GM18951 (cell line): Measurements from ENCODE around the gene LENG9.

Experiments used
- POLR2A ChIP-seq: IDR thresholded peaks from 4 replicates; pipeline ENCODE4 v1.6.1; 2011; ENCODE audit warnings: mild to moderate bottlenecking; ENCODE audit not compliant: insufficient read length, insufficient read depth; ENCODE audit errors: extremely low read depth
- in situ Hi-C: fragments of 300-500 bp; cut with MboI; formaldehyde crosslinking; loops from one replicate; pipeline ENCODE4 v1.12.0; 2022; ENCODE audit warnings: low sequenced_read_pairs, mixed read lengths, inconsistent platforms; ENCODE audit not compliant: unreplicated experiment

LENG9 gene

DNA sequence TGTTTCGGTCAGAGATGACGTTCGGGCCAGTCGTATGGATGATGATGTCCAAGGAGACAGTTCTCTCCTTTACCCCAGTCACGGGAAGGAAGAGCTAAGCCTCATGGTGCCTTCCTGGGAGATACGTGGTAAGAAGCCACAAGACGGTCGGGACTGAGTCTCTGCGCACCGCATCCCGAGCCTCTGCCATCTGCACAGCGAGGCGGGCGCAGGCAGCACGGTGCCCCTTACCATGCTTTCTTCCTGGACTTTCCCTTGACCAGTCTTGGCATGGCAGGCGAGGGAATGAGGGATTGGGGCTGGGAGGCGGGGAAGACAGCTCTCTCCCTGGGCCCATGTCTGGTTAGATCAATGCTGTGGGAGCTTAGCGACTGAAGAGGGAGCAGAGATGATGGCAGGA, 29.0 kb upstream of the LENG9 start:
- no peak for TF ChIP-seq POLR2A
- in situ Hi-C loops: loop anchor here (25.0 kb wide), 1 partner anchor 445 kb away; the partner anchor contains the start of gene NLRP7

DNA sequence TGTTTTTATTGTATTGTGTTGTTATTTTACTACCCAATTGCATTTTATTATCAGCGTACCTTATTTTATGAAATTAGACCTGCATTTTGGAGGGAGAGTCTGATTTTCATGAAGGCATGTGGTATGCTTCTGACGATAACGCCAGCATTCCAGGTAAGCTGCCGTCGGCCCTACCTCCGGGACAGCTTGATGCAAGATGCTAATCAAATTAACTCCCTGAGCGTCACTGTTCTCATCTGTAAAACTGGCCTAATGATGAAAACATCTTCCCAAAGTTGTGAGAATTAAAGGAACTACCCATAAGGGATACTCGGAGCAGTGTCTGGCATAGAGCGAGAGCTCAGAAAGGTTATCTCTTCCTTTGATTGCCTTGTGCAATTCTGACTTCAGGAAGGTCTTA, 26.2 kb upstream of the LENG9 start:
- no peak for TF ChIP-seq POLR2A
- in situ Hi-C loops: loop anchor here (25.0 kb wide), 1 partner anchor 448 kb away; the partner anchor contains the start of gene NLRP7

DNA sequence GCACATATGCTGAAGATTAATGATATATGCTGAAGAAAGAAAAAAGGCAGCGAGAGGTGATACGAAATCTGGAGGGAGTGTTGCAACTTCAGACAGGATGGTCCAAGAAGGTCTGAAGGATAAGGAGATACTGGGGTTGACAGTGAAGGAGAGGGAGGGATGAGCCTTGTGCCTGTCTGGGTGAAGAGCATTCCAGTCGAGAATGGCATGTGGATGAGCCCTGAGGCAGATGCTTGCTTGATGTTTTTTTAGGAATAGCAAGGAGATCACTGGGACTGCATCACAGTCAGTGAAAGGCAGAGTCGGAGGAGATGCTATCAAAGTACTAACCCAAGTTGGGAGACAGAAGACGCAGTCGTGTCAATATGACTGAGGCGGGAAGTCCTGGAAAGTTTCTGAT, 25.8 kb upstream of the LENG9 start:
- no peak for TF ChIP-seq POLR2A
- in situ Hi-C loops: loop anchor here (25.0 kb wide), 1 partner anchor 448 kb away; the partner anchor contains the start of gene NLRP7

GRCh38 chr19:54485851-54486250, 22.3 kb upstream of the LENG9 start:
- TF ChIP-seq POLR2A: no peak
- in situ Hi-C loops: loop anchor here (25.0 kb wide), 1 partner anchor 451 kb away; the partner anchor contains the start of gene NLRP7

DNA sequence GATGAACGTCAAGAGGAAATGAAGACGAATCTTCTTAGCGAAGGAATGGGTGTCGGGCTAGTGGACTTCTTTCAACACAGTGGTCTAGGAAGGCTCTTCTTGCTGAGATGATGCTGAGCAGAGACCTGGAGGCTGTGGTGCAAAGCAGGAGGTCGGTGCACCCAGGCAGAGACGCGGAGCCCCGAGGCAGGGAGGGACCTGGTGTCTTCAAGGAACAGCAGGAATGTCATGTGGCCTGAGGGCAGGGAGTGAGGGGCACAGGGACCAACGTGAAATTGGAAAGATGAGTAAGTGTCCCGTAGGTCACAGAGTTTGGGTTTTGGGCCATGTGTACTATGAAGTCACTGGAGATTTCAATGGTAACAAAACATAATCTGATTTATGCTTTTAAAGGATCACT, 20.9 kb upstream of the LENG9 start:
- no peak for TF ChIP-seq POLR2A
- in situ Hi-C loops: loop anchor here (25.0 kb wide), 1 partner anchor 453 kb away; the partner anchor contains the start of gene NLRP7

DNA sequence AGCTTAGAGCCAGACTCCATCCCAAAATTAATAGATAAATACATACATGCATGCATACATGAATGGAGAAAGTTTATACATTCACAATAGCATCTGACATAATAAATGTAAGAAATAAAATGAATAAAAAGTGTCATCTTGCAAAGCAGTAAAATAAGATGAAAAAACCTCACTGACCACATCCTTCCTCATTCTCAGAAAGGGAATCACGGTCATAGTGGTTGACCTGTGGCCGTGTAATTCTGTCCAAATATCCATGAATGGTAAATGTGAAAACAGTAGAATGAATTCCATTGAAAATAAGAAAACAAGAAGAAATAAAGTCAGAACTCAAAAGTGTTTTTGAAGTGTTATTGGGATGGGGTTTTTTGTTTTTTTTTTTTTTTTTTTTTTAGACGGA, 19.3 kb upstream of the LENG9 start:
- in situ Hi-C loops: loop anchor here (25.0 kb wide), 1 partner anchor 454 kb away; the partner anchor contains the start of gene NLRP7
- no peak for TF ChIP-seq POLR2A

DNA sequence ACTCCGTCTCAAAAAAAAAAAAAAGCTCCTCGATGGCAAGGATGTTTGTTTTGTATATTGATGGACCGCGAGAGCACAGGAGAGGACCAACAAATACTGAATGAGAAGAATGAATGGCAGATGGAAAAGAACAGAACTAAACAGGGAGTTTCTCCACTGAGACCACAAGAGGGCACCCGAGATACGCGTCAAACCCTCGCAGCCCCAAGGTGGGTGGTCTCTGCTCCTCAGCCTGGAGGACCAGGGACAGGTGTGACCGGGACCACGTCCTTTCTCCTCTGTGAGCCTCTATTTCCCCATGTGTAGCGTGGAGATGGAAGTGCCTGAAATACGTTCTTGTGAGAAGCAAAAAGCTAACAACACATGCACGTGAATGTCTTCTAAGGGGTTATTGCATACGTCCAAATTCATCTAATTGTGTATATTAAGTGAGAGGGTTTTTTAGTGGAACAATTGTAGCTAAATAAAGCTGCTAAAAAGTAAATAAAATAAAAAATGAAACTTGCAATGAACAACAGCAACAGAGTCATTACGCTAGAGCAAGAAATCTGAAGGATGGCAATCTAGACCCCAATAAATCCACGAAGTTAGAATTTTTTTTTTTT, 17.9 kb upstream of the LENG9 start:
- no peak for TF ChIP-seq POLR2A
- in situ Hi-C loops: loop anchor here (25.0 kb wide), 1 partner anchor 456 kb away; the partner anchor contains the start of gene NLRP7

DNA sequence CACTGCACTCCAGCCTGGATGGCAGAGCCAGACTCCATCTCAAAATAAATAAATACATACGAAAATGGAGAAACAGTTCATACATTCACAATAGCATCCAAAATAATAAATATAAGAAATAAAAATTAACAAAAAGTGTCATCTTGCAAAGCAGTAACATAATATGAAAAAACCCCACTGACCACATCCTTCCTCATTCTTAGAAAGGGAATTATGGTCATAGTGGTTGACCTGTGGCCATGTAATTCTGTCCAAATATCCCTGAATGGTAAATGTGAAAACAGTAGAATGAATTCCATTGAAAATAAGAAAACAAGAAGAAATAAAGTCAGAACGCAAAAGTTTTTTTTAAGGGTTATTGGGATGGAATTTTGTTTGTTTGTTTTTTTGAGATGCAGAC, 16.5 kb upstream of the LENG9 start:
- no peak for TF ChIP-seq POLR2A
- in situ Hi-C loops: loop anchor here (25.0 kb wide), 1 partner anchor 457 kb away; the partner anchor contains the start of gene NLRP7

GRCh38 chr19:54478677-54479266, 15.2 kb upstream of the LENG9 start:
- in situ Hi-C loops: loop anchor here (25.0 kb wide), 1 partner anchor 459 kb away; the partner anchor contains the start of gene NLRP7
- TF ChIP-seq POLR2A: no peak

GRCh38 chr19:54477650-54478049, 14.1 kb upstream of the LENG9 start:
- TF ChIP-seq POLR2A: no peak
- in situ Hi-C loops: loop anchor here (25.0 kb wide), 1 partner anchor 460 kb away; the partner anchor contains the start of gene NLRP7

DNA sequence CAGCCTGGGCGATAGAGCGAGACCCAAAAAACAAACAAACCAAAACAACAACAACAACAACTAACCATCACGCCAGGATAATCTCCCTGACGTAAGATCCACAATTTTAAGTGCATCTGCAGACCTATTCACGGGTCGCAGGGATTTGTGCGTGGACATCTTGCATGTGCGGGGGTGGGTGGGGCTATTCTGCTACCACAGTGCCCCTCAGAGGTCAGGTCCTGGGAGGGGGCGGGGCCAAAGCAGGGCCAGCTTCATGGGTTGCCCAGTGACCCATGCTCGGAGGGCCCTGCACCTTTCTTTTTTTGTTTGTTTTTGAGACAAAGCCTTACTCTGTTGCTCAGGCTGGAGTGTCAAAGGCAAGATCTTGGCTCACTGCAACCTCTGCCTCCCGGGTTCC, 12.1 kb upstream of the LENG9 start:
- no peak for TF ChIP-seq POLR2A
- in situ Hi-C loops: loop anchor here (25.0 kb wide), 1 partner anchor 462 kb away; the partner anchor contains the start of gene NLRP7

DNA sequence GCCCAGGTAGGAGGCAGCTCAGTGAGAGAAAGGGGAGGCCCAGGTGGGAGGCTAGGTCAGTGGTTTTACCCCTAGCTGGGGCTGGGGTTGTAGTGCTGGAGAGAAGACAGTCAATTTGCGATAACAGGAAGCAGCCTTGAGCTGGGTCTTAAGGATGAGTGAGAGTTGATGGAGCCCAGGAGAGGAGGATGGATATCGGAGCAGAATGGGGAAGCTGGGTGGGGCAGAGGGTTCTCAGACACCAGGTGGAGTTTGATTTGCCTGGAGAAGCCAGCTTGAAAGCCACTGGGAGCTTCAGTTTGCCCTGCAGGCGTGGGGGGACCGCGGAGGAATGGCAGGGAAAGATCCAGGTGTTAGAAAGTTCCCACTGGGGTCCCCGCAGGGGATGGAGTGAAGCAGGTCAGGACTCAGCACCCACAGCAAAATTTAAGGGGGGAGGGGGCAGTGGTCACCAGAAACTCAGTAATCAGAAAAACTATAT, 10.4 kb upstream of the LENG9 start:
- in situ Hi-C loops: no loop called here
- no peak for TF ChIP-seq POLR2A

DNA sequence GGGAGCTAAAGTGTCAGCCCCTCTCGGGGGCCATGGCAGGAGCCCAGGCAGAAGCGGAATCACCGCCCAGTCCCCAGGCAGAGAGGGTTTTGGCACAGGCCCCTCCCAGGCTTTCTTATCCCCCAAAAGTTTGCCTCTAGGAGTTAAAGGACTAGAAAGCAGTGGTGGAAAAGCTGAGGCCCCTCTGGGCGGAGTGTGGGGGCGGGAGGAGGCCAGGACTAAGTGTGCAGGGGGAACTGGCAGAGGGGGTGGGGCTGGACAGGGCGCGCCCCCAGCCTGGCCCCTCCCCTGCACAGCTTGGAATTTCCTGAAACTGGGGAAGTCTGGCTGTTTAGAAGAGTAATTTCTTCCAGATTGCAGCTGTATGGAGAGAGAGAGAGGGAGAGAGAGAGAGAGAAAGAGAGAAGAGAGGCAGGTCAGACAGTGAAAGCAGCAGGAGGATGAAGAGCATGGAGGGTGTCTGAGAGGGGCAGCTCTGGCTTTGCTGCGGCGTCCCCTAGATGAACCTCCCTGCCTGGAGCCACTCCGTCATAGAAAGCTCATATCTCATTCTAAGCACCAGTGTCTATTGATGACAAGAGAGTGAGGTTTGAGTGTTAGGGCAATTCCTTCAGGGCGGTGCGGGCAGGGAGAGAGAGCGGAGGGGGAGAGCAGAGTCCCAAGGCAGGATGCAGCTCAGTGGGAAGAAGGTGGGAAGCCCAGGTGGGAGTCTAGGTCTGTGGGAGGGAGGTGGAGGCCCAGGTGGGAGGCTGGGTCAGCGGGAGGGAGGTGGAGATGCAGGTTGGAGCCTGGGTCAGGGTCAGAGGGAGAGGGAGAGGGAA, 9.7 kb upstream of the LENG9 start, which contains the start of gene CDC42EP5:
TSS of gene CDC42EP5 (minus strand) at position 226 of the 821 bp plus-strand sequence. CDS start 7,749 bp downstream, outside the sequence.
- in situ Hi-C loops: no loop called here
- no peak for TF ChIP-seq POLR2A
